Omental fat pad (tissue), 4 donors: ENCODE measurements around the gene TTLL9. TPM values are rescaled to one million over a fixed set of nuclear protein-coding genes. Genes with fewer than 3 reads are reported as not detected.

Experiments
- ATAC-seq: fragments of 150-250 bp; one replicate; pipeline ENCODE4 v1.9.1; 2016; ENCODE audit warnings: mild to moderate bottlenecking, moderate library complexity; ENCODE audit not compliant: low FRiP score
- DNase-seq: peaks from one replicate; pipeline ENCODE4 v3.0.0-alpha.2; 2019; ENCODE audit warnings: low spot score
- total RNA-seq, 4 donors: library from RNA; depleted of rRNA; stranded (reverse); fragments of >200 nt; gene quantifications; one replicate each; pipeline ENCODE4 v1.1.0, GENCODE V29; 2016
- TF ChIP-seq, protein P1 (sequence below), 3 donors: fragments of 450-650 bp; IDR thresholded peaks; one replicate each; pipeline ENCODE4 v1.5.1; 2016 to 2017; ENCODE audit warnings: antibody characterized with exemption in 3 of 3, mild to moderate bottlenecking in 3 of 3, moderate library complexity in 2 of 3

TTLL9 gene
- total RNA-seq, 4 donors from 2014 or later, result 0.24 to 1.4 (median 0.28) TPM

DNA sequence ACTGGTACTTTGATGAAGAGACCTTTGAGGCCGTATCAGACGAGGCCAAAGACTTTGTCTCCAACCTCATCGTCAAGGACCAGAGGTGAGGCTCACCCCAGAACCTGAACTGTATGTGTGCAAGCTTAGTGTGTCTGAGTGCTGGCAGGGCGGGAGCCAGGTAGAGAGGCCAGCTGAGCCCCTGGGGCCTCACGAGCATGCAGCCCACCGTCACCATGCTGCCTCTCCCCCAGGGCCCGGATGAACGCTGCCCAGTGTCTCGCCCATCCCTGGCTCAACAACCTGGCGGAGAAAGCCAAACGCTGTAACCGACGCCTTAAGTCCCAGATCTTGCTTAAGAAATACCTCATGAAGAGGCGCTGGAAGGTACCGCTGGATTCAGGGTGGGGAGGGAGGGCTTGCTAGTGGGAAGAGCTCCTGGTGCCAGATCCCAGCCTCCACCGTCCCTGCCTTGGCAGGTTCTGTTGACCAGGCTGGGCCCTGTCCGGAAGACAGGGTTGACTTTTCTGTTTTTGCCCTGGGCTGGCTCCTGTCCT lies 38.6 kb upstream of the TTLL9 start:
- ATAC-seq (no peak), DNase-seq (no peak)
- TF ChIP-seq, protein P1, sequence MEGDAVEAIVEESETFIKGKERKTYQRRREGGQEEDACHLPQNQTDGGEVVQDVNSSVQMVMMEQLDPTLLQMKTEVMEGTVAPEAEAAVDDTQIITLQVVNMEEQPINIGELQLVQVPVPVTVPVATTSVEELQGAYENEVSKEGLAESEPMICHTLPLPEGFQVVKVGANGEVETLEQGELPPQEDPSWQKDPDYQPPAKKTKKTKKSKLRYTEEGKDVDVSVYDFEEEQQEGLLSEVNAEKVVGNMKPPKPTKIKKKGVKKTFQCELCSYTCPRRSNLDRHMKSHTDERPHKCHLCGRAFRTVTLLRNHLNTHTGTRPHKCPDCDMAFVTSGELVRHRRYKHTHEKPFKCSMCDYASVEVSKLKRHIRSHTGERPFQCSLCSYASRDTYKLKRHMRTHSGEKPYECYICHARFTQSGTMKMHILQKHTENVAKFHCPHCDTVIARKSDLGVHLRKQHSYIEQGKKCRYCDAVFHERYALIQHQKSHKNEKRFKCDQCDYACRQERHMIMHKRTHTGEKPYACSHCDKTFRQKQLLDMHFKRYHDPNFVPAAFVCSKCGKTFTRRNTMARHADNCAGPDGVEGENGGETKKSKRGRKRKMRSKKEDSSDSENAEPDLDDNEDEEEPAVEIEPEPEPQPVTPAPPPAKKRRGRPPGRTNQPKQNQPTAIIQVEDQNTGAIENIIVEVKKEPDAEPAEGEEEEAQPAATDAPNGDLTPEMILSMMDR (IDR thresholded peaks at IDR 0.05), result no peak

DNA sequence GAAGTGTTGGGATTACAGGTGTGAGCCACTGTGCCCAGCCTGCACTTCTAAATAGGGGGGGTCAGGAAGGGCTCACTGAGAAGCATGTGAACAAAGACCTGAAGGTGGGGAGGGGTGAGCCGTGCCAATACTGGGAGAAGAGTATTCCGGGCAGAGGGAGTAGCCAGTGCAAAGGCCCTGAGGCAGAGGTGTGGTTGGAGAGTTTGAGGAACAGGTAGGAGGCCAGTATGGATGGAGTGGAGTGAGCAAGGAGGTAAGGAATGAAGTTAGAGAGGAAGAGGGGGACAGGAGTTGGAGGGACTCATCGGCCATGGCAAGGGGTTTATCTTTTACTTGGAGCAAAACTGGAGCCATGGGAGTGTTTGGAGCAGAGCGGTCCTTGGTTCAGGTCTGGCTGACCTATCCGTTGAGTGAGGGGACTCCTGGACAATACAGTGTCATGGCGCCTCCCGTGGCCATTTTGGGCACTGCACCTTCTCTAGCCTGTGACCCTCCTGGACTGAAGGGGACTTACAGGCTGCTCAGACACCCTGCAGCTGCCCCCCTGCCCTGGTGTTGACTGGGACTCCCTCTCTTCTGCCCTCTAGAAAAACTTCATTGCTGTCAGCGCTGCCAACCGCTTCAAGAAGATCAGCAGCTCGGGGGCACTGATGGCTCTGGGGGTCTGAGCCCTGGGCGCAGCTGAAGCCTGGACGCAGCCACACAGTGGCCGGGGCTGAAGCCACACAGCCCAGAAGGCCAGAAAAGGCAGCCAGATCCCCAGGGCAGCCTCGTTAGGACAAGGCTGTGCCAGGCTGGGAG lies 37.1 kb upstream of the TTLL9 start:
- TF ChIP-seq, protein P1 (IDR thresholded peaks at IDR 0.05), result no peak
- no peak for ATAC-seq
- DNase-seq, result peak; percentile 93

DNA sequence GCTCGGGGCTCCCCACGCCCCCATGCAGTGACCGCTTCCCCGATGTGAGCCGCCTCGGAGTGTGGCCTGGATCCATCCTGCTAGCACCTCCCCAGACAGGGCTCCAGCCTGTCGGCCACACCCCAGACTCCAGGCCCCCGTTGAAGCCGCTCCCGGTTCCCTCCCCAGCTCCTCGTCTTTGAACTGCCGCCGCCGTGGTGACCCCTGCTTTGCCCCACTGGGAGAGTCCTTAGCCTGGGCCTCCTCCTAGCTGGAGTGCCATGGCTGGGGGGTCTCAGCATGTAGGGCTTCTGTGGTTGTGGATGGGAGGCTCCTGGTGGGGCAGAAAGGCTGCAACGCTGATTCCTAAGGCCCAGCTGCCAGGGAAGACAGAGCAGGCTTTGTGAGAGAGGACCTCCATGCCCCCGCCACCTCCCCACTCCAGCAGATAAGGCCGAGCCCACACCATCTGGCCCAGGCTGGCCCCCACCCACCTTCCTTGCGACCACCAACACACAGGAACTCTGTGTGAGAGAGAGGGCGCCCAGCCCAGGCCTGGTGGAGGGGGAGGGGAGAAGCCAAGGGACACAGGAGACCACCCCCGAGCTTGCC lies 36.4 kb upstream of the TTLL9 start:
- no peak for ATAC-seq
- DNase-seq, result no peak
- TF ChIP-seq, protein P1 (IDR thresholded peaks at IDR 0.05), result no peak

DNA sequence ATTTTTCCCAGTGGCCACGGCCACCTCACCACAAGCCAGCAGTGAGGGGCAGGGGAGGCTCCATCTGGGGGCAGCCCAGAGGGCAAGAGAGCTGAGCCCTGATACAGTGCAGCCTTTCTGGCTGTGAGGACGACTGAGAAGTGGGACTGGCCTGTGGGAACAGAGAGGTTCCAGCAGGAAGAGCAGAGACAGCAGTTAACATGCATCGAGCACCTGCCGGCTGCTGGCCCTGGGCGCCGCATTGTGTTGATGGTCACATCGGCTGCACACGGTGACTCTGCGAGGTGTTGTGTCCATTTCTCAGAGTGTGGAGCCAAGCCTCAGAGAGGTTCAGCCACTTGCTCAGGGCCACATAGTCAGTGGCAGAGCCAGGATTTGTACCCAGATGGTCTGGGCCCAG lies 34.9 kb upstream of the TTLL9 start:
- TF ChIP-seq, protein P1 (IDR thresholded peaks at IDR 0.05), result no peak
- DNase-seq (no peak), ATAC-seq (no peak)

DNA sequence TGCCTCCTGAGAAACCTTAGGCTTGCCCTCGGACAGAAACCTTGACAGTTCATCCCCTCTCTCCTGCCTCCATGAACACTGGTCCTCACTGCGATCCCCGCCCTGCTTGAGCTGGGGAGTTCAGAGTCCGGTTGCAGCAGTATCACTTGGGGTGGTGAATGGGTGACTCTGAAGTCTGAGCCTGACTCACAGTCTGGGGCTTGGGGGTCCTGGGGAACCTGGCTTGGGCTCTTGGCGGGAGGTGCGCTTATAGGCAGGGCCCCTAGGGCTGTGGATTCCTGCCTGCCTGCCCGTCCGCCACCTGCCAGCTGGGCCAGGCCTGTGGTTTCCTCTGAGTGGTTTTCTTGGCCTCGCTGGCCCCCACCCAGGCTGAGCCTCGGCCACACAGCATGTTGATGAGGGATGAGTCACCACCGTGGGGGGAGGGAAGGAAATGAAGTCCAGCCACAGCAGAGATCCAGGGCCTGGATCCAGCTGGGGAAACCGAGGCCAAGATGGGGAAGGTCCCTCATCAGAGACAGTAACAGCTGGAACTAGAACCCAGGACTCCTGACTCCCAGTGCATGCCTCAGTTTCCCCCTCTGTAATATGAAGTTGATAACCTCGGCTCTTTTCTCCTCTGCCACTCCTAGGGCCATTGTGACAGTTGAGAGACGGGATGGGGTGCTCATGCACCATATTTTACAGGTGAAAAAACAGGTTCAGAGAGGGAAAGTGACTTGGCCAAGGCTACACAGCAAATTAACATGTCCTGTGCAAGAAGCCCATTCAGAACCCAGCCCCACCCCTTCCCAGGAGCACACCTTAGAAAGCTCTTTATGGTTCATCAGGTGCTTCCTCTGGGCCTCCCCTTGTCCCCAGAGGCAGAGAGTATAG lies 34.2 kb upstream of the TTLL9 start:
- peak; percentile 76 for DNase-seq
- TF ChIP-seq, protein P1 (IDR thresholded peaks at IDR 0.05), result no peak
- ATAC-seq, result peak; percentile 74

DNA sequence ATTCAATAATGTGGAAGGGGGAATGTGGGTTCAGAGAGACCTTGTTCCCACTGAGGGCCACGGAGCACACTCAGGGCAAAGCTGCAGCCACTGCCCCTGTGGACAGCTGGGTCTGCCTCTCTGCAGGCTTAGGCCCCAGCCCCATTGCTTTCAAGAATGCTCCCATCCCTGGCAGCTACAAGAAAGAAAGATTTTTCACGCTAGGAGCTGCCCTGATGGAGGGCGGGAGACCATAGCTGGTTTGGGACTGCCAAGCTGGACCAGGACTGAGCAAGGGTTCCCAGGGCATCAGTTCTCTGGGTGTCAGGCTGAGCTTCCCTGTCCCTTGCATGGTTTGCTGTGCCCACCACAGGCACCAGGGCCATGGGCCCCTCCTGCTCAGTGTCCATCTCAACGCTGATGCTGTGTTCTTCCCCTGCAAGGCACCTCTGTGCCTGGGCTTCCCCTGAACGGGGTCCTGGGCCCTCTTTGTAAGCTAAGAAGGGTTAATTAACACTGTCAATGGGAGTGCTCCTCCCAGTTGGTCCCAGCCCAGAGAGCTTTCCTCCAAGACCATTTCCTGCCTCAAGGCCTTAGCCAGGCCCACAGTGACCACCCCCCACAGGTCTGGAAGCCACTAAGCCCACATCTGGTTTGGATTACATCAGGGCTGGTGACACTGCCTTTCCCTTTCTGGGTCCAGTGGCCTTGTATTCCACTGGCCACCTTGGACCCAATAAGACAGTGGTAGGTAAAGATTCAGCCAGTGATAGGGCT lies 33.4 kb upstream of the TTLL9 start:
- ATAC-seq (no peak), DNase-seq (no peak)
- TF ChIP-seq, protein P1 (IDR thresholded peaks at IDR 0.05), result no peak
